Activated T-helper 1 cell treated with anti-CD3 and anti-CD28 coated beads, Interleukin-12 subunit alpha, Interleukin-12 subunit beta, Interleukin-2, Interleukin-4 antibody, amounts not matched to agents 30 ng/mL and 10 ng/mL and 1 ng/mL, durations not matched to agents 14 hours and 24 hours and 36 hours (primary cell): ENCODE results near the gene CTNNB1. TPM values are rescaled to one million over a fixed set of nuclear protein-coding genes. Genes with fewer than 3 reads are reported as not detected.
"Not testable (repeated sequence)": the region's sequence is repeated elsewhere in the genome, so short reads cannot be mapped to it uniquely, and the experiment has no call there.

Experiments
- DNase-seq: peaks from one replicate; pipeline ENCODE4 v3.0.0; 2021; ENCODE audit warnings: low spot score
- H3K27ac Mint-ChIP-seq: one replicate; pipeline ENCODE4 v1.8.0; 2021; ENCODE audit warnings: mild to moderate bottlenecking, mixed read lengths
- H3K27me3 Mint-ChIP-seq: one replicate; pipeline ENCODE4 v1.8.0; 2022; ENCODE audit warnings: mild to moderate bottlenecking, moderate library complexity, mixed read lengths; ENCODE audit not compliant: insufficient read depth
- H3K36me3 Mint-ChIP-seq: one replicate; pipeline ENCODE4 v1.8.0; 2021; ENCODE audit warnings: low read depth, mixed read lengths
- H3K4me1 Mint-ChIP-seq: one replicate; pipeline ENCODE4 v1.8.0; 2021; ENCODE audit warnings: low read depth, mixed read lengths
- H3K4me3 Mint-ChIP-seq: one replicate; pipeline ENCODE4 v1.8.0; 2021; ENCODE audit warnings: mild to moderate bottlenecking, moderate library complexity, mixed read lengths
- H3K9me3 Mint-ChIP-seq: one replicate; pipeline ENCODE4 v1.8.0; 2021; ENCODE audit warnings: mixed read lengths
- intact Hi-C: fragments of 100-400 bp; cut with micrococcal nuclease; formaldehyde crosslinking; loops from one replicate; pipeline ENCODE4 v1.15.1; 2024
- total RNA-seq: library from RNA; stranded (reverse); gene quantifications from 2 replicates; pipeline ENCODE4 v1.2.3, GENCODE V29; 2022

The CTNNB1 gene
- total RNA-seq, 1 donor from 2014 or later, result 137 TPM

DNA sequence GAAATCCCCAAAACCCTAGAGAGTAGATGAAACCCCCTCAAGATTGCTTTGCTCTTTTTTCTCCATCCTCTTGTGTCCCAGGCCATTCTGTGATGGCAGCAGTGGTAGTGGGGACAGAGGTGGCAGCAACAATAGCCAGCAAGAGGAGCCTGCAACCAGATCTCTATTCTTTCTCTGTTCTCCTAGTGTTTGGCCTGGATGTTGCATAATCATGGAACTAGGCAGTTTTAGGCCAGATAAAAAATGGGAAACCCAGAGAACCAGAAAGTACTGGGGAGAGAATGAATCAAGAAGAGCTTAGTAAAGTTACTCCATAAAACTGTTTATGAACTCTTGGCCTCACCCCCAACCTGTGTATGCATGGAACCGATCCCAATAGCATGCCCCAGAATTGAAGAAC is 52.3 kb downstream of the CTNNB1 start:
- Mint-ChIP-seq H3K27ac (no peak overlapping the region), H3K27me3 (no peaks in the 10 kb centered on the region)

DNA sequence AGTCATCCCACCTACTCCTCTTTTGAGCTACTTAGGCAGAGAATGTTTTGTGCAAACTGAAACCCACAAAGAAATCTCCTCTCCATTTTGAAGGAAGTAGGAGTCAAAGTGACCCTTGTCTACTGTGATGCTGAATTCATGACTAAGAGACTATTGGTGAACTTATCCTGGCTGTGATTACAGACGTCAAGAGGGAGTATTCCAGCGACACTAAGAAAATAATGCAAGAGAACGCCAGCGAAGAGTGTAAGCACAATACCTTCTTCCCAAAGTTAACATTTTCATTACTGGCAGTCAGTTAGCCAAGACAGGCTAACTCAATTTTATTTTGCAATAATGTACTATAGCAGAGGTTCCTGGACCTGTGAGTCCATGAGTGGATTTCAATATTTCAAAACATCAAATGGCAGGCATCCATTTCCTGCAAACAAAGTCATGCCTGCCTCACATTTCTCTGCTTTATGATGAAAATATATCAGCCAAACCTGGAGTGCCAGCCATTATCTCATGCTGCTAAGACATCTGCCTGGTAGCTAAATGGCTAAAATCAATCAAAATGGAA is 59.0 kb downstream of the CTNNB1 start:
- no peaks in the 10 kb centered on the region for H3K36me3 Mint-ChIP-seq
- no peaks in the 10 kb centered on the region for H3K4me1 Mint-ChIP-seq
- H3K4me3 Mint-ChIP-seq, result no peak overlapping the region
- no peak overlapping the region for H3K27ac Mint-ChIP-seq
- no peaks in the 10 kb centered on the region for H3K27me3 Mint-ChIP-seq
- H3K9me3 Mint-ChIP-seq, result no peaks in the 10 kb centered on the region
- intact Hi-C loops, result no loop called here
- no peak for DNase-seq

More for the DNA sequence above, 52.3 kb downstream of the CTNNB1 start:
- H3K4me1 Mint-ChIP-seq, result no peaks in the 10 kb centered on the region
- H3K4me3 Mint-ChIP-seq, result no peak overlapping the region
- no peak for DNase-seq
- intact Hi-C loops, result no loop called here
- H3K36me3 Mint-ChIP-seq, result no peaks in the 10 kb centered on the region
- H3K9me3 Mint-ChIP-seq, result no peaks in the 10 kb centered on the region

DNA sequence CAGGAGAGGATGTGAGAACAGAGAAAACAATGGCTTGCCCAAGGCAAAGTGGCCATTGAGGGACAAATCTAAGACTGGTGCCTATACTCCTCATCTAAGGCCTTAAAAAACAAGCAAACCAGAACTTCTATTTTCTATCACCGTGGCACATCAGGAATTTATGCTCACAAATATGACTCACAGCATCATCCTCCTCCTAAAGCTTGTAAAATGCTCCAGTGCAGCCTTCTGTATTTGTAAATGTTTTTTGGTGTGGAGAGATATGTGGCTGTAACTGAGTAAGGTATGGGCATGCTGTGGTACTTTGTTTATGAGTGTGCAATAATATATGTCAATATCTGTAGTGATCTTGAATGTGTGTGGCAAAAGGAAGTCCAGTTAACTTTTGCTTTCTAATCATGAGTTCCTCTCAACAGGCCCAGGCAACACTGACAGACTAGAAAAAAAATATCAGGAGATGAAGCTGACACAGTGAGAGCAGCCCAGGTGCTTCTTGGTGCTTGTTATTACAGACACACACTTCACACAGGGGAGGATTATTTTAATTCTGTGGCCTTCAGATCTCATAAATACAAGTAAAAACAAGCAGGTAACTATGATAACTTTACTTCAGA is 60.3 kb downstream of the CTNNB1 start:
- no peaks in the 10 kb centered on the region for H3K36me3 Mint-ChIP-seq
- no peak for DNase-seq
- intact Hi-C loops, result no loop called here
- no peak overlapping the region for H3K27ac Mint-ChIP-seq
- no peaks in the 10 kb centered on the region for H3K4me1 Mint-ChIP-seq
- H3K9me3 Mint-ChIP-seq, result no peaks in the 10 kb centered on the region
- H3K4me3 Mint-ChIP-seq, result no peak overlapping the region
- no peaks in the 10 kb centered on the region for H3K27me3 Mint-ChIP-seq

DNA sequence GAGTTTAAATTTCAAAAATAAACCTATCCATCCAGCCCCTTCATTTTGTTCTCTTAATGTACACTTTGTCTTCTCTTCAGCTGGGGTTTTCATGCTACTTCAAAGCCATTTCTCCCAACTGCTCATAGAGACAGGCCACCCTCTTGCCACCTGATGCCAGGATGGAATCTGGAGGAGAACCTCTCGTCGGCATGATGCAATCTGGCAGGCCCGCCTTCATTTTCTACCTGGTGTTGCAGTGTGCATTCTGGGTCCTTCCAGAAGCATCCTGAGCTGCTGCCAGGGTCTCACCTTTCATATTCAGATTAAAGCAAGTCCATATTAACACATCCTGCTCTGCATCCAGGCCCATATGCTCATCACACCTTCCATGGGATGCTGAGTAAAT is 60.8 kb downstream of the CTNNB1 start:
- intact Hi-C loops, result no loop called here
- Mint-ChIP-seq H3K4me1 (no peaks in the 10 kb centered on the region), H3K27ac (no peak overlapping the region), H3K36me3 (no peaks in the 10 kb centered on the region), H3K27me3 (no peaks in the 10 kb centered on the region), H3K4me3 (no peak overlapping the region), H3K9me3 (no peaks in the 10 kb centered on the region)
- DNase-seq, result no peak

DNA sequence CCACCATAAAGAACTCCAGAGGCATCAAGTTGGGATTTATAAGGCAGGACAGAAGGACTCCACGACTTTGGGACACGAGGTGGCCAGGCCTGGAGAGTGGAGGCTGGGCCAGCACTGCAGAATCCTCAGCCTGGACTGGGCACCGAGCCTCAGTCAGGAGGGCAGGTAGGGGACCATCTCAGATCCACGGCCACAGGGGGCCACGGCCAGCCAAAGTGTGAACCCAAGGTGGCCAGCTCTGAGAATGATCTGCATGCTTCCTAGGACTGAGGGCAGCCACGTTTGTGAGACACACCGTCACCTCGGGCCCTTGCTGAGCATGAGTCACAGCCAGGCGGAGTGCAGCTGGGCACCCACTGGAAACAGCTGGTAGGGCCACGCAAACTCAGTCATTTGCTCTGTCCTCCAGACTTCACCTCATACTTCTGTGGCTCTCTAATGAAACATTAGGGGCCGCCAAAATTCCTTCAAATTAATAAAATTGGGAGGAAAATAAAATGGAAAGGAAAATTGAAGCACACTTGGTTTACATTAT is 65.8 kb downstream of the CTNNB1 start:
- H3K4me1 Mint-ChIP-seq, result no peaks in the 10 kb centered on the region
- H3K27ac Mint-ChIP-seq, result no peak overlapping the region
- H3K27me3 Mint-ChIP-seq, result no peaks in the 10 kb centered on the region
- intact Hi-C loops, result no loop called here
- H3K36me3 Mint-ChIP-seq, result no peaks in the 10 kb centered on the region
- H3K4me3 Mint-ChIP-seq, result no peak overlapping the region
- H3K9me3 Mint-ChIP-seq, result peaks cover 6% of the 10 kb centered on the region
- no peak for DNase-seq

DNA sequence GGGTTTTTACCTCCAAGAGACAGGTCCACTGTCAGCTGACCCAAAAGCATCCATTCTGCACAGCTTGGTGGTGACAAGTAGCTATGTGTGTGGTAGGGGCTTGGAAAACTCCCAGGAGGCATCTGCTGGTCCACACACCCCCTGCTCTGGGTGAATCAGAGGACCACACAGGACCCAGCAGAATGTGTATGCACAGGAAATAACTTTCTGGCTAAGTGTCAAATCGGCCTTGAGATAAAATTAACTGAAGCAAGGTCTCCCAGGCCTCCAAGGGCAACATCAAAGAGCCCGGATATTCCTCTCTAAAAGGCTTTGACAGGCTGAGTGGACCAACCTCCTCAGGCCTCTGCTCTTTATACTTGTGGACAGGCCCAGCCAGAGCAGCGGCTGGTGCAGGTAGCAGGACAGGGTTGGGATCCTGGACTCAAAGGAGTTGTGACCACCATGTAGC is 66.5 kb downstream of the CTNNB1 start:
- no peaks in the 10 kb centered on the region for H3K27me3 Mint-ChIP-seq
- no peaks in the 10 kb centered on the region for H3K4me1 Mint-ChIP-seq
- DNase-seq, result no peak
- no peak overlapping the region for H3K4me3 Mint-ChIP-seq
- H3K27ac Mint-ChIP-seq, result no peak overlapping the region
- intact Hi-C loops, result no loop called here
- H3K9me3 Mint-ChIP-seq, result peaks cover 6% of the 10 kb centered on the region
- no peaks in the 10 kb centered on the region for H3K36me3 Mint-ChIP-seq

DNA sequence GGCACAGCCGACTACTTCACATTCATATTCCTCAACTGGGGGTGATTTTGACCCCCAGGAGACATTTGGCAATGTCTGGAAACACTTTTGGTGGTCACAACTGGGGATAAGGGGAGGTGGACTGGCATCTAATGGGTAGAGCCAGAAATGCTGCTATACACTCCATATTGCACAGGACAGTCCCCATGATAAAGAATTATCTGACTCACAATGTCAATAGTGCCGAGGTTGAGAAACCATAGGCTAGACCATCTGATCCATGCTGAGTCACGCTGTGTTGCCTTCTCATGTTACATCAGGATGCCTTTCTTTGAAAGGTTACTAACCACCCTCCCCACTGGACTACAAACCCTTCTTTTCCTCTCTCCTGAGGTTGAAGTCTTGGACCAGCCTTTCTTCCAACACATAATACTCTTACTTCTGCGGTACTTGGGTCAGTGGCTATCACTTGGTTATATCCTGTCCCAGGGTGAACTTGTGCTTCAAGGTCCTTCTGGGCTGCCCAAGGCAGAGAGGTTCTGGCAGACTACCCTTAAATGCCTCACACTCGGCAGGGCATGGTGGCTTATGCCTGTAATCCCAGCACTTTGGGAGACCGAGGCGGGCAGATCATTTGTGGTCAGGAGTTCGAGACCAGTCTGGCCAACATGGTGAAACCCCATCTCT is 68.8 kb downstream of the CTNNB1 start:
- intact Hi-C loops, result no loop called here
- Mint-ChIP-seq H3K27me3 (no peaks in the 10 kb centered on the region), H3K27ac (no peak overlapping the region), H3K4me3 (no peak overlapping the region), H3K4me1 (no peaks in the 10 kb centered on the region), H3K9me3 (peaks cover 13% of the 10 kb centered on the region), H3K36me3 (no peaks in the 10 kb centered on the region)
- DNase-seq, result no peak

DNA sequence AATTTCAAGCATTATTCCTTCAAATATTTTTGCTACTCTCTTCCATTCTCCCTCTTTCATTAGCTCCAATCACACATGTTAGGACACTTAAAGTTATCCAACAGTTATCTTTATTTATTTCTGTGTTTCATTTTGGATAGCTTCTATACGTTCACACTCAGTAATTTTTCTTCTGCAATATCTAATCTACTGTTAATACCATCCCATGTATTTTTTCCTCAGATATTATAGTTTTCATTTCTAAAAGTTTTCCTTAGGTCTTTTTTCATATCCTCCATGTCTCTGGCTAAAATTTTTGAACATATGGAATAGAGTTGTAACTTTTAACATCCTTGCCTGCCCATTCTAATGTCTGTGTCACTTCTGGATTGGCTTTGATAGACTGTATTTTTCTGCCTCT is 73.4 kb downstream of the CTNNB1 start:
- H3K9me3 Mint-ChIP-seq, result peaks cover 7% of the 10 kb centered on the region
- intact Hi-C loops, result no loop called here

DNA sequence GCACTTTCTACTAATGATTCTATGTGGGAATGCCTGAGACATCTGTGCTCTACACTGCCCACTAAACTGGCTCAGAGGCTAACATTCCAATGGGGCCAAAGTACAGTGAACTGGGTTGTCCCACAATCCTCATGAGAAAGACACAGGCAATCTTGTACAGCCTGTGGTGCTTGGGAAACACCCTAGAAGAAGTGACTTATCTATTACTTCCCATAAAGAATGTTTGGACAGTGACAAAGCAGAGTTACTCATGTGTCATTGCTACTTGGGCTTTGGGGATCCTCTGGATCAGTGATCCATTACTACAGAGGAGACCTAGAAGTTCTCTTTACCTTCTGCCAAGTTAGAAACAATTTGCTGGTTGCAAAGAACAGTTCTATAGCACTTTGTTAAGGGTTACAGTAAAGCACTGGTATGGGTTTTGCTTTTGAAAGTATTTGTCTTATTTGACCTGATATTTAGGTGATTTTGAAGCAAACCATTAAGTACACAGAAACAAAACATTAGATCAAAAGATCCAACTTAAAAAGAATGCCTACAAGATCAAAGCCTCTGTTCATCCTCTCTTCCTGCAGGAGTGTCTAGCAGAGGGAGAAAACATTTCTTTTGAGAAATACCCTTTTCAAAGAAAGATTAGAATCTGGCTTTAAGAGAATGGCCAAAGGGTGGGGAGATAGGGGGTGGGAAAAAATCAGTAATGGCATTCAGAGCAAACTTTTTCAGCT is 75.8 kb downstream of the CTNNB1 start:
- Mint-ChIP-seq H3K9me3 (peaks cover 11% of the 10 kb centered on the region), H3K27ac (no peak overlapping the region), H3K4me1 (no peaks in the 10 kb centered on the region), H3K36me3 (no peaks in the 10 kb centered on the region), H3K4me3 (no peak overlapping the region), H3K27me3 (no peaks in the 10 kb centered on the region)
- DNase-seq, result no peak
- intact Hi-C loops, result no loop called here

More for the DNA sequence above, 73.4 kb downstream of the CTNNB1 start:
- Mint-ChIP-seq H3K4me1 (no peaks in the 10 kb centered on the region), H3K27ac (no peak overlapping the region), H3K27me3 (no peaks in the 10 kb centered on the region), H3K36me3 (no peaks in the 10 kb centered on the region), H3K4me3 (no peak overlapping the region)
- DNase-seq, result no peak

DNA sequence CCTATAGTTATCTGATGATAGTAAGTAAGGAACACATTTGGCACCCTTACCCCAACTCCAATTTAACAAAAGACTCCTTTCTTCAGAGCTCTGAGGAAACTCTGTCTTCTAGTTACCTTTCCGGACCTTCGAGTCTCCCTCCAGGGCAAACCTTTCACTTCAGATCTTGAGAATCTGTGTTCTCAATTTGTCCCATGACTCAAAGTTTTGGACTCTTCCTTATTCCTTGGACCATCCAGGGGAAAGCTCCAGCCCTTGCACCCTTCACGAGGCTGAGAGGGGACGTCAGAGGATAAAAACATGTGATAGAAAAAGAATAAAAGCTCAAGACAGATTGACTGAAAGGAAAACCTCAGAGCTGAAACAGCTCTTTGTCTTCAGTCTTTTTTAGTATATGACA is 76.9 kb downstream of the CTNNB1 start:
- no peaks in the 10 kb centered on the region for H3K36me3 Mint-ChIP-seq

DNA sequence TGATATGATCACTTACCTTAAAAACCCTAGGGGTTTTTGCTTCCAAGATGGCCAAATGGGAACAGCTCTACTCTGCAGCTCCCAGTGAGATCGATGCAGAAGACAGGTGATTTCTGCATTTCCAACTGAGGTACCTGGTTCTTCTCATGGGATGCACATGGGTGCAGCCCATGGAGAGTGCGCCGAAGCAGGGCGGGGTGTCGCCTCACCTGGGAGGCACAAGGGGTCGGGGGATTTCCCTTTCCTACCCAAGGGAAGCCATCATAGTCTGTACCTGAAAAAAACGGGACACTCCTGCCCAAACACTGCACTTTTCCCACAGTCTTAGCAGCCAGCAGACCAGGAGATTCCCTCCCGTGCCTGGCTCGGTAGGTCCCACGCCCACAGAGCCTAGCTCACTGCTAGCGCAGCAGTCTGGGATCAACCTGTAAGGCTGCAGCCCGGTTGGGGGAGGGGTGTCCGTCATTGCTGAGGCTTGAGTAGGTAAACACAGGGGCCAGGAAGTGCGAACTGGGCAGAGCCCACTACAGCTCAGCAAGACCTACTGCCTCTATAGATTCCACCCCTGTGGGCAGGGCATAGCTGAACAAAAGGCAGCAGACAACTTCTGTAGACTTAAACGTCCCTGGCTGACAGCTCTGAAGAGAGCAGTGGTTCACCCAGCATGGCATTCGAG is 78.6 kb downstream of the CTNNB1 start:
- no peaks in the 10 kb centered on the region for H3K4me1 Mint-ChIP-seq
- intact Hi-C loops, result no loop called here
- peaks cover 3% of the 10 kb centered on the region for H3K9me3 Mint-ChIP-seq
- H3K4me3 Mint-ChIP-seq, result no peak overlapping the region
- no peak overlapping the region for H3K27ac Mint-ChIP-seq
- no peaks in the 10 kb centered on the region for H3K36me3 Mint-ChIP-seq
- H3K27me3 Mint-ChIP-seq, result no peaks in the 10 kb centered on the region
- no peak for DNase-seq

More for the DNA sequence above, 76.9 kb downstream of the CTNNB1 start:
- no peak overlapping the region for H3K4me3 Mint-ChIP-seq
- H3K27me3 Mint-ChIP-seq, result no peaks in the 10 kb centered on the region
- no peaks in the 10 kb centered on the region for H3K4me1 Mint-ChIP-seq
- no peak for DNase-seq
- no peak overlapping the region for H3K27ac Mint-ChIP-seq
- peaks cover 11% of the 10 kb centered on the region for H3K9me3 Mint-ChIP-seq
- intact Hi-C loops, result no loop called here

DNA sequence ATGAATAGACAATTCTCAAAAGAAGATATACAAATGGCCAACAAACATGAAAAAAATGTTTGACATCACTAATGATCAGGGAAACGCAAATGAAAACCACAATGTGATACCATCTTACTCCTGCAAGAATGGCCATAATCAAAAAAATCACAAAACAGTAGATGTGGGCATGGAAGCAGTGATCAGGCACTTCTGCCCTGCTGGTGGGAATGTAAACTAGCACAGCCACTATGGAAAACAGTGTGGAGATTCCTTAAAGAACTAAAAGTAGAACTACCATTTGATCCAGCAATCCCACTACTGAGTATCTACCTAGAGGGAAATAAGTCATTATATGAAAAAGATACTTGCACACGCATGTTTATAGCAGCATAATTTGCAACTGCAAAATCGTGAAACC is 85.6 kb downstream of the CTNNB1 start:
- not testable (repeated sequence) for H3K4me3 Mint-ChIP-seq, H3K27me3 Mint-ChIP-seq

More for the DNA sequence above, 85.6 kb downstream of the CTNNB1 start:
- DNase-seq, H3K36me3 Mint-ChIP-seq, H3K9me3 Mint-ChIP-seq, H3K27ac Mint-ChIP-seq, H3K4me1 Mint-ChIP-seq: not testable (repeated sequence)
- intact Hi-C loops, result loop anchor here (1.0 kb wide), 1 partner anchor 46 kb away; no protein-coding TSS in a partner anchor
